GM18909 (cell line): ENCODE data around the gene SUGP1.

Source experiments
- ATAC-seq: cut with Tn5 transposase; IDR thresholded peaks from one replicate; pipeline ENCODE4 v1.9.1; 2021; ENCODE audit warnings: mild to moderate bottlenecking; ENCODE audit not compliant: unreplicated experiment, poor library complexity

SUGP1 gene

GRCh38 chr19:19304186-19304965 is 15.9 kb downstream of the SUGP1 start:
- ATAC-seq: no peak

GRCh38 chr19:19303411-19303810 is 16.9 kb downstream of the SUGP1 start:
- no peak for ATAC-seq

GRCh38 chr19:19300613-19301012 is 19.7 kb downstream of the SUGP1 start:
- ATAC-seq: no peak

- no peak for ATAC-seq
Observed at GRCh38 chr19:19297759-19298158, 22.6 kb downstream of the SUGP1 start.

- ATAC-seq: no peak
Observed at GRCh38 chr19:19296953-19297689, 23.2 kb downstream of the SUGP1 start.

GRCh38 chr19:19294914-19295313 is 25.4 kb downstream of the SUGP1 start:
- no peak for ATAC-seq

GRCh38 chr19:19292607-19293006 is 27.7 kb downstream of the SUGP1 start:
- ATAC-seq: no peak

- no peak for ATAC-seq
Observed at GRCh38 chr19:19285686-19286085, 34.6 kb downstream of the SUGP1 start.

GRCh38 chr19:19280561-19280960 is 39.7 kb downstream of the SUGP1 start:
- no peak for ATAC-seq

GRCh38 chr19:19279853-19280252 is 40.5 kb downstream of the SUGP1 start:
- no peak for ATAC-seq

GRCh38 chr19:19279062-19279612 is 41.2 kb downstream of the SUGP1 start:
- no peak for ATAC-seq

GRCh38 chr19:19278315-19278714 is 42.0 kb downstream of the SUGP1 start:
- no peak for ATAC-seq

GRCh38 chr19:19276851-19277250 is 43.5 kb downstream of the SUGP1 start:
- no peak for ATAC-seq

GRCh38 chr19:19276386-19276785 is 43.9 kb downstream of the SUGP1 start:
- no peak for ATAC-seq

GRCh38 chr19:19274716-19275565 is 45.4 kb downstream of the SUGP1 start:
- no peak for ATAC-seq

- ATAC-seq: no peak
Observed at GRCh38 chr19:19274146-19274545, 46.2 kb downstream of the SUGP1 start.

GRCh38 chr19:19271828-19272599 is 48.3 kb downstream of the SUGP1 start:
- ATAC-seq: no peak

- ATAC-seq: no peak
Observed at GRCh38 chr19:19270749-19271571, 49.3 kb downstream of the SUGP1 start.
